CD4-positive, CD25-positive, alpha-beta regulatory T cell (primary cell): ENCODE results near the gene HCN1. TPM values are rescaled to one million over a fixed set of nuclear protein-coding genes. Genes with fewer than 3 reads are reported as not detected.
"Not testable (repeated sequence)": the region's sequence is repeated elsewhere in the genome, so short reads cannot be mapped to it uniquely, and the experiment has no call there.

ENCODE experiments used
- ATAC-seq, 2 donors: fragments of 150-1000 bp; cut with Tn5 transposase; one replicate each; pipeline ENCODE4 v1.10.0; 2021; ENCODE audit warnings: low read depth in 2 of 2, moderate number of reproducible peaks in 2 of 2, moderate library complexity in 1 of 2
- DNase-seq, 3 donors: peaks; one replicate each; pipeline versions ENCODE4 v3.0.0 to v3.0.0-alpha.2; 2012 to 2022; ENCODE audit warnings: mixed read lengths in 1 of 3
- H3K27ac ChIP-seq: one replicate; pipeline ENCODE4 v1.7.0; 2013; ENCODE audit warnings: mild to moderate bottlenecking, low read length; ENCODE audit not compliant: insufficient read depth, poor library complexity, severe bottlenecking
- H3K27me3 ChIP-seq: one replicate; pipeline ENCODE4 v1.7.0; 2013; ENCODE audit warnings: low read length; ENCODE audit not compliant: control insufficient read depth, insufficient read depth
- H3K36me3 ChIP-seq: one replicate; pipeline ENCODE4 v1.7.0; 2013; ENCODE audit warnings: mild to moderate bottlenecking, low read length, moderate library complexity; ENCODE audit not compliant: control insufficient read depth, insufficient read depth
- H3K4me1 ChIP-seq: 2 replicates; pipeline ENCODE4 v1.7.0; 2013; ENCODE audit warnings: mild to moderate bottlenecking, low read length; ENCODE audit not compliant: insufficient read depth, control insufficient read depth, poor library complexity, severe bottlenecking
- H3K4me3 ChIP-seq: one replicate; pipeline ENCODE4 v1.7.0; 2013; ENCODE audit warnings: low read depth, mild to moderate bottlenecking, low read length, moderate library complexity
- H3K9me3 ChIP-seq, 2 experiments: 1 replicate in 1 of 2; 2 replicates in 1 of 2; pipeline ENCODE4 v1.7.0; 2013; ENCODE audit warnings: low read length in 2 of 2, mild to moderate bottlenecking in 1 of 2, moderate library complexity in 1 of 2; ENCODE audit not compliant: control insufficient read depth in 2 of 2
- H3K27ac Mint-ChIP-seq, 3 donors: one replicate each; pipeline ENCODE4 v1.8.0; 2020 to 2022; ENCODE audit warnings: mild to moderate bottlenecking in 3 of 3, mixed read lengths in 3 of 3, moderate library complexity in 2 of 3
- H3K27me3 Mint-ChIP-seq: one replicate; pipeline ENCODE4 v1.8.0; 2022; ENCODE audit warnings: mild to moderate bottlenecking, mixed read lengths
- H3K36me3 Mint-ChIP-seq: one replicate; pipeline ENCODE4 v1.8.0; 2020; ENCODE audit warnings: mixed read lengths
- H3K4me1 Mint-ChIP-seq, 4 donors: one replicate each; pipeline ENCODE4 v1.8.0; 2020 to 2022; ENCODE audit warnings: mixed read lengths in 4 of 4, mild to moderate bottlenecking in 1 of 4
- H3K4me3 Mint-ChIP-seq, 4 donors: one replicate each; pipeline ENCODE4 v1.8.0; 2020 to 2022; ENCODE audit warnings: mild to moderate bottlenecking in 4 of 4, mixed read lengths in 4 of 4, moderate library complexity in 3 of 4
- H3K9me3 Mint-ChIP-seq, 7 donors: one replicate each; pipeline ENCODE4 v1.8.0; 2020 to 2022; ENCODE audit warnings: mixed read lengths in 7 of 7, mild to moderate bottlenecking in 3 of 7, moderate library complexity in 2 of 7
- polyA plus RNA-seq, 4 donors: library from polyadenylated mRNA; unstranded; fragments of 300-500 nt; fragmentation: Illumina TruSeq; gene quantifications; one replicate each; pipeline ENCODE4 v1.2.3, GENCODE V29; 2021
- total RNA-seq: library from RNA; stranded (reverse); gene quantifications from one replicate; pipeline ENCODE4 v1.2.3, GENCODE V29; 2022

Gene HCN1
- total and polyA plus RNA-seq, 5 donors from 2014 or later = not detected

DNA sequence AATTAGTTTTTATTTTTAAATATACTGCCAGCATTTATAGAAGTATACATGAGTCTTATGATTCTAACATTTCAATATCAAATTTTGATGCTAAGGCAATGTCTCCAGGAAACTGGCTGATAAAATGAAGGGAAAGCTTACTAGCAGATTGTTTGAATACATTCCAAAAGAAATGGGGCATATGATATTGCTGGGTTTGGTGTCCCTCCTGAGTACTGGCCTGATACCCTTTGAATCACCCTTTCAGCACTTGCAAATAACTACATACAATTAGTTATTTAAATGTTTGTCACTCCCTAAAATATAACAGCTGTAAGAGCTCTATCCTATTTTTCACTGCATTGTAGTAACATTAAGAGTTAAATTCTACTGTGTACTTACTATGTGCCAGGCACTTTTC is 360.8 kb downstream of the HCN1 start:
- H3K4me3 ChIP-seq = no peak overlapping the region
- no peak overlapping the region for H3K4me3 Mint-ChIP-seq
- no peaks in the 10 kb centered on the region for H3K36me3 ChIP-seq
- H3K9me3 Mint-ChIP-seq = peaks cover 1 to 21% (median 6%) of the 10 kb centered on the region in 7 donors
- peaks cover 4 to 11% of the 10 kb centered on the region in 2 experiments for H3K9me3 ChIP-seq
- no peak overlapping the region for H3K27ac ChIP-seq
- H3K27me3 Mint-ChIP-seq = no peaks in the 10 kb centered on the region
- H3K4me1 Mint-ChIP-seq = no peaks in the 10 kb centered on the region
- ATAC-seq (no peak), DNase-seq (no peak)
- H3K36me3 Mint-ChIP-seq = no peaks in the 10 kb centered on the region
- H3K27ac Mint-ChIP-seq = no peak overlapping the region
- no peaks in the 10 kb centered on the region for H3K4me1 ChIP-seq
- no peaks in the 10 kb centered on the region for H3K27me3 ChIP-seq

DNA sequence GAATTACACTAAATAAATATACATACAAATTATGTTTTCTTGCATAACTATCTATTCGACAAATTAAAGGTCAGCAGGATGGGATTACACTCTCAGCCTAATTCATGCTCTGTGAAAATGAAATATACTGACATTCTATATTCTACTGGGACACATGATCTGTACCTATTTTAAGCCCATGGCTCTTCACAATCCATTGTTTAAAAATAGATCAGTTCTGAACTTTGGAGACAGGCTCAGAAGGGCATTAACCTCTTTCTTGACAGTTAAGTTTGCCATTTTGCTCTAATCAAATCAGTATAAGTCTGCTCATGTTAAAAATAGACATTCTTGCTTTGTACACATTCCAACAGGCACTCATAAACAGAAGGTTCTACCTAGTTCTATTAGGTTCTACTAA is 361.2 kb downstream of the HCN1 start:
- Histone ChIP-seq H3K4me3 (no peak overlapping the region), H3K27me3 (no peaks in the 10 kb centered on the region), H3K27ac (no peak overlapping the region), H3K4me1 (no peaks in the 10 kb centered on the region), H3K36me3 (no peaks in the 10 kb centered on the region), H3K9me3 (peaks cover 4 to 11% of the 10 kb centered on the region in 2 experiments)
- Mint-ChIP-seq H3K27me3 (no peaks in the 10 kb centered on the region), H3K4me1 (no peaks in the 10 kb centered on the region), H3K36me3 (no peaks in the 10 kb centered on the region), H3K9me3 (peaks cover 1 to 21% (median 7%) of the 10 kb centered on the region in 7 donors), H3K27ac (no peak overlapping the region), H3K4me3 (no peak overlapping the region)
- DNase-seq = no peak
- no peak for ATAC-seq

DNA sequence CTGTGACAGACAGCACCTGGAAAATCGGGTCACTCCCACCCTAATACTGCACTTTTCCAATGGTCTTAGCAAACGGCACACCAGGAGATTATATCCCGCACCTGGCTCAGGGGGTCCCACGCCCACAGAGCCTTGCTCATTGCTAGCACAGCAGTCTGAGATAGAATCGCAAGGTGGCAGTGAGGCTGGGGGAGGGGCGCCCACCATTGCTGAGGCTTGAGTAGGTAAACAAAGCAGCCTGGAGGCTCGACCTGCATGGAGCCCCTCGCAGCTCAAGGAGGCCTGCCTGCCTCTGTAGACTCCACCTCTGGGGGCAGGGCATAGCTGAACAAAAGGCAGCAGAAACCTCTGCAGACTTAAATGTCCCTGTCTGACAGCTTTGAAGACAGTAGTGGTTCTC is 383.6 kb downstream of the HCN1 start:
- H3K36me3 Mint-ChIP-seq, H3K4me1 ChIP-seq, H3K27ac Mint-ChIP-seq, H3K27me3 Mint-ChIP-seq, H3K36me3 ChIP-seq, DNase-seq, H3K27me3 ChIP-seq, H3K27ac ChIP-seq, H3K4me1 Mint-ChIP-seq, H3K9me3 ChIP-seq, ATAC-seq, H3K4me3 Mint-ChIP-seq, H3K4me3 ChIP-seq: not testable (repeated sequence)
- peaks cover 0 to 32% (median 10%) of the 10 kb centered on the region in 7 donors for H3K9me3 Mint-ChIP-seq

DNA sequence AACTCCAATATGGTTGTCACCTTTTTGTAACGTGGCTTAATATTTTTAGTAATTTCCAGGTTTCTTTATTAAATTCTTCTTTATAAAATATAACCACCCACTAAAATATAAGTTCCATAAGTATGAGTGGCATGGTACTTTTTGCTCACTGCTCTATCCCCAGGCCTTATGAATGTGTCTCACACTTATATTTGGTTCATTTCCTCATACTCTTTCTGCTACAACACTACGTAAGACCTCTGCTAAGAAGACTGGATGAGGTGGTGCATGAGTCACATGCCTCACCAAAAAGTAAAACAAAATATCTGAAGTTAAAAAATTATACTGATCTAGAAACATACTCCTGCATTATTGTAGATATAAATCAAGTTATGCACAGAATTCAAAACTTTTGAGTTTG is 400.9 kb downstream of the HCN1 start:
- no peak overlapping the region for H3K4me3 ChIP-seq
- DNase-seq (no peak), ATAC-seq (no peak)
- Mint-ChIP-seq H3K9me3 (peaks cover 0 to 23% (median 6%) of the 10 kb centered on the region in 7 donors), H3K27ac (no peak overlapping the region), H3K4me3 (no peak overlapping the region), H3K27me3 (no peaks in the 10 kb centered on the region), H3K36me3 (no peaks in the 10 kb centered on the region), H3K4me1 (no peaks in the 10 kb centered on the region)
- no peaks in the 10 kb centered on the region for H3K27me3 ChIP-seq
- no peak overlapping the region for H3K27ac ChIP-seq
- no peaks in the 10 kb centered on the region for H3K9me3 ChIP-seq
- no peaks in the 10 kb centered on the region for H3K4me1 ChIP-seq
- H3K36me3 ChIP-seq = no peaks in the 10 kb centered on the region

DNA sequence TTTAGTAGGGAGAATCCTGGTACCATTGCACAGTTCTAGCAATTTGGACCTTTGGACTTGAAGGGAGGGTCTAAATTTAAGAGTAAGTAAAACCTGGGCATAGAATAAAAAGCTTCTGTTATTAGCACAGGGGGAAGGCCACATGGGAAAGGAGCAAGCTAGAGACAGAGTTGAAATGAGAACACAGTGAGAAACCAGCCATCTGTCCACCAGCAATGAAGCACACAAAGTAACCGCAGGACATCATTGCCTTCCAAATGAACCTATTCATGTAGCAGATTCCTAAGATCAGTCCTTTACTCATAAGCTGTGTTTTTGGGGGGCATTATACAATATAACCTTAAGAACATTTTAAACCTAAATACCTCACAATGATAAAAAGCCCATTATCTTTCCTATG is 407.4 kb downstream of the HCN1 start:
- ATAC-seq = no peak
- Histone ChIP-seq H3K36me3 (no peaks in the 10 kb centered on the region), H3K4me1 (no peaks in the 10 kb centered on the region), H3K9me3 (peaks cover 0 to 12% of the 10 kb centered on the region in 2 experiments), H3K27ac (no peak overlapping the region), H3K27me3 (no peaks in the 10 kb centered on the region), H3K4me3 (no peak overlapping the region)
- no peaks in the 10 kb centered on the region for H3K4me1 Mint-ChIP-seq
- peaks cover 0 to 17% (median 9%) of the 10 kb centered on the region in 7 donors for H3K9me3 Mint-ChIP-seq
- H3K36me3 Mint-ChIP-seq = no peaks in the 10 kb centered on the region
- no peaks in the 10 kb centered on the region for H3K27me3 Mint-ChIP-seq
- H3K27ac Mint-ChIP-seq = no peak overlapping the region
- no peak for DNase-seq
- no peak overlapping the region for H3K4me3 Mint-ChIP-seq

DNA sequence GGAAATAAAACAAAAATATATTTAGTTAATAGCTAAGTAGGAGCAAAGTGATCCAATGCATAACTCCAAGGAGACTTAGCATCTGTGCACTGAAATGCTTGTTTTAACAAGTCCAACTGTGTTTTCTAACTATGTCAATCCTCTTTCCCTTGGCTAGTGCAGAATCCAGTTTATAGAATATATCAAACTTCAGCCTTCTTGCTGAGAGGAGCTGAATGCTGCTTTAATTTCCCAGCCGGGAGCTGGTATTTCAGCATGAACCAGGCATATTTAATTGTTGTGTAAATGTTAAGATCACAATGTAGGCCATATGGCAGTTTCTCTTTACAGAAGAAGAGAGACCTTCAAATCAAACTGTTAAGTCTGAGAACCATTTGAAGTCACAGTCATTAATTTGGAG is 411.7 kb downstream of the HCN1 start:
- Mint-ChIP-seq H3K9me3 (peaks cover 0 to 14% (median 6%) of the 10 kb centered on the region in 7 donors), H3K4me1 (no peaks in the 10 kb centered on the region), H3K27me3 (no peaks in the 10 kb centered on the region), H3K36me3 (no peaks in the 10 kb centered on the region), H3K4me3 (no peak overlapping the region), H3K27ac (no peak overlapping the region)
- Histone ChIP-seq H3K27me3 (no peaks in the 10 kb centered on the region), H3K27ac (no peak overlapping the region), H3K4me1 (no peaks in the 10 kb centered on the region), H3K9me3 (peaks cover 0 to 12% of the 10 kb centered on the region in 2 experiments), H3K36me3 (no peaks in the 10 kb centered on the region), H3K4me3 (no peak overlapping the region)
- DNase-seq = no peak
- no peak for ATAC-seq

DNA sequence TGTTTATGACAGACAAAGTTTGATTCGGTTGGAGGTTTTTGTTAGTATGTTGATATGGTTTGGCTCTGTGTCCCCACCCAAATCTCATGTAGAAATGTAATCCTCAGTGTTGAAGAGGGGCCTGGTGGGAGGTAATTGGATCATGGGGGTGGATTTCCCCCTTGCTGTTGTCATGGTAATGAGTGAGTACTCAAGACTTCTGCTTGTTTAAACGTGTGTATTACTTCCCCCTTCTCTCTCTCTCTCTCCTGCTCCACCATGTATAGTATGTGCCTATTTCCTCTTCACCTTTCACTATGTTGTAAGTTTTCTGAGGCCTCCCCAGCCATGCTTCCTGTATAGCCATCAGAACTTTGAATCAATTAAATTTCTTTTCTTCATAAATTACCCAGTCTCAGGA is 415.1 kb downstream of the HCN1 start:
- no peak overlapping the region for H3K4me3 Mint-ChIP-seq
- no peak overlapping the region for H3K4me3 ChIP-seq
- no peaks in the 10 kb centered on the region for H3K4me1 Mint-ChIP-seq
- ATAC-seq = no peak
- no peaks in the 10 kb centered on the region for H3K36me3 ChIP-seq
- no peak for DNase-seq
- H3K27ac ChIP-seq = no peak overlapping the region
- no peaks in the 10 kb centered on the region for H3K27me3 Mint-ChIP-seq
- peaks cover 0 to 5% of the 10 kb centered on the region in 2 experiments for H3K9me3 ChIP-seq
- H3K36me3 Mint-ChIP-seq = no peaks in the 10 kb centered on the region
- no peaks in the 10 kb centered on the region for H3K27me3 ChIP-seq
- no peak overlapping the region for H3K27ac Mint-ChIP-seq
- peaks cover 0 to 19% (median 4%) of the 10 kb centered on the region in 7 donors for H3K9me3 Mint-ChIP-seq
- H3K4me1 ChIP-seq = no peaks in the 10 kb centered on the region

DNA sequence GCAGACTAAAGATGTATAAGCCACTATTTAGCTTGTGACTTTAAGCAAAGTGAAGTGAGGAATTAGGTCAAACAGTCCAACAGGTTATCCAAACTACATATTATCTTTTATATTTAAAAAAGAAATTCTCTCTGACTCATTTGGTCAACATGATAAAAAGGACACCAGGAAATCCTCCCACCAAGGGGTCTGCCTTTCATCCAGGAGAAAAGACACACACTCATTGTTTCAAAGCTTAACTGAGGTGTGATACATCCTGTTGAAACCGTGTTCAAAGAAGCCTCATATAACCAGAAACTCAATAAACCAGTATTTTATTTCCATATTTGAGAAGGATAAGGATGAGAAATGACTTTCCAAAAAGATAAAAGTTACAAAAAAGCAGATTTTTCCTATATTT is 417.1 kb downstream of the HCN1 start:
- Histone ChIP-seq H3K9me3 (no peaks in the 10 kb centered on the region), H3K4me1 (no peaks in the 10 kb centered on the region), H3K4me3 (no peak overlapping the region), H3K27ac (no peak overlapping the region), H3K36me3 (no peaks in the 10 kb centered on the region), H3K27me3 (no peaks in the 10 kb centered on the region)
- Mint-ChIP-seq H3K9me3 (peaks cover 0 to 18% (median 7%) of the 10 kb centered on the region in 7 donors), H3K36me3 (no peaks in the 10 kb centered on the region), H3K27ac (no peak overlapping the region), H3K4me3 (no peak overlapping the region), H3K27me3 (no peaks in the 10 kb centered on the region), H3K4me1 (no peaks in the 10 kb centered on the region)
- ATAC-seq (no peak), DNase-seq (no peak)
